T-helper 17 cell (primary cell): Measurements from ENCODE around the gene DUSP6. TPM values are rescaled to one million over a fixed set of nuclear protein-coding genes. Genes with fewer than 3 reads are reported as not detected.
A peak's percentile ranks its signal among the peaks of the same experiment; 100 is the strongest.

Experiments used
- ATAC-seq: fragments of 150-1000 bp; cut with Tn5 transposase; 2 replicates; pipeline ENCODE4 v1.10.0; 2021; ENCODE audit warnings: mild to moderate bottlenecking, moderate library complexity
- DNase-seq, 3 donors: peaks; one replicate each; pipeline versions ENCODE4 v3.0.0 to v3.0.0-alpha.2; 2020 to 2021
- H3K9me3 ChIP-seq: one replicate; pipeline ENCODE4 v1.7.0; 2013; ENCODE audit warnings: low read length, mild to moderate bottlenecking; ENCODE audit not compliant: control insufficient read depth, poor library complexity, severe bottlenecking
- H3K27ac Mint-ChIP-seq: one replicate; pipeline ENCODE4 v1.8.0; 2022; ENCODE audit warnings: mild to moderate bottlenecking, moderate library complexity, mixed read lengths
- H3K27me3 Mint-ChIP-seq: one replicate; pipeline ENCODE4 v1.8.0; 2022; ENCODE audit warnings: mixed read lengths
- H3K36me3 Mint-ChIP-seq: one replicate; pipeline ENCODE4 v1.8.0; 2022; ENCODE audit warnings: low read depth, mixed read lengths
- H3K4me1 Mint-ChIP-seq: one replicate; pipeline ENCODE4 v1.8.0; 2022; ENCODE audit warnings: mild to moderate bottlenecking, mixed read lengths
- H3K4me3 Mint-ChIP-seq: one replicate; pipeline ENCODE4 v1.8.0; 2022; ENCODE audit warnings: mild to moderate bottlenecking, moderate library complexity, mixed read lengths
- total RNA-seq, 4 donors: library from RNA in 2 of 4; stranded (reverse) in 2 of 4; gene quantifications; one replicate each; pipeline ENCODE4 v1.2.3 and lab custom pipeline; 2022 to 2026

The DUSP6 gene
- total RNA-seq, 2 donors from 2014 or later = 15.5 to 37.7 TPM

- DNase-seq (no peak), ATAC-seq (no peak)
- no peaks in the 10 kb centered on the region for H3K27me3 Mint-ChIP-seq
- peaks cover 2% of the 10 kb centered on the region for H3K4me1 Mint-ChIP-seq
- no peaks in the 10 kb centered on the region for H3K9me3 ChIP-seq
- H3K27ac Mint-ChIP-seq = no peak overlapping the region
- no peaks in the 10 kb centered on the region for H3K36me3 Mint-ChIP-seq
- H3K4me3 Mint-ChIP-seq = no peak overlapping the region
Measured at GRCh38 chr12:89368391-89368790, 16.1 kb upstream of the DUSP6 start.

DNA sequence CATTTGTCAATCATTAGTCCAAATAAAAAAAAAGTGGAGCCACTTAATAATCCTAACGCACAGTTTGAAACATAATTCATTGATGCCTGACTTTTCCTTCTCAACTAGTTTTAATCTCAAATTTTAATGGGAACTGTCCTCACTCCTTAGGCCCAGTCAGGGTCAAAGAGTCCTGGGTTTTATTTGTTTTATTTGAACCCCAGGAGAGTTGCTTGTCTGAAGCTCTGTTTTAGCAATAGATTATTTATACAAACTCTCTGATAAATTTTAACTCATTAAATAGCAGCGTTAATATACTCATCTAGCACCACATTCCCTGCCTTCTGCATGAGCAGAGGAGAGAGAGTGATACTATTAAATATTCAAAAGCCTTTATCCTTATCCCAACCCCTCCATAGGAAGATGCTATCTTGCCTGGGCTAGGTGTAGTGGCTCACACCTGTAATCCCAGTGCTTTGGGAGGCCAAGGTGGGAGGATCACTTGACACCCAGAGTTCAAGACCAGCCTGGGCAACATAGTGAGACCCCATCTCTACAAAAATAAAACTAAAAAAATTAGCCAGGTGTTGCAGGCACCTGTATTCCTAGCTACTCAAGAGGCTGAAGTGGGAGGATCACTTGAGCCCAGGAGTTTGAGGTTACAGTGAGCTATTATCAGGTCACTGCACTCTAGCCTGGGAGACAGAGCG is 14.5 kb upstream of the DUSP6 start:
- Mint-ChIP-seq H3K36me3 (no peaks in the 10 kb centered on the region), H3K4me3 (no peak overlapping the region), H3K4me1 (no peaks in the 10 kb centered on the region), H3K27me3 (no peaks in the 10 kb centered on the region), H3K27ac (no peak overlapping the region)
- H3K9me3 ChIP-seq = no peaks in the 10 kb centered on the region
- ATAC-seq = no peak
- DNase-seq = no peak

DNA sequence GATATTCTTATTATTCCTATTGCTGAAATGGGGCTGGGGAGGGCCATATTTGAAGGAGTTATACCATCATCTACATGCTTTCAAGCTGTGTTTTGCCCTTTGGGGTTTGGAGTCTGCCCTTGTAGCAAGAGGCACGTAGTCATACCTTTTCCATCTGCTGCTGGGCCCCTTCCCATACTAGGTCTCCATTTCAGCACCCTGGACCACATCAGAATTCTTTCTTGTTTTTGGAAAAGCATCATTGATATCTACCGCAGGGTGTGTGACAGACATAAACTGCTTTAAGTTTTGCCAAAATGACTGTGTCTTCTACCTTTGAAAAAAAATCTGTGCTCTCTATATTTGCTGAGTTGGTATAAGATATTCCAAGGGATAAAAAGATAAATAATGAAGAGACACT is 12.3 kb upstream of the DUSP6 start:
- DNase-seq (no peak), ATAC-seq (no peak)
- Mint-ChIP-seq H3K4me1 (no peaks in the 10 kb centered on the region), H3K36me3 (no peaks in the 10 kb centered on the region), H3K27me3 (no peaks in the 10 kb centered on the region), H3K4me3 (no peak overlapping the region), H3K27ac (no peak overlapping the region)
- no peaks in the 10 kb centered on the region for H3K9me3 ChIP-seq

DNA sequence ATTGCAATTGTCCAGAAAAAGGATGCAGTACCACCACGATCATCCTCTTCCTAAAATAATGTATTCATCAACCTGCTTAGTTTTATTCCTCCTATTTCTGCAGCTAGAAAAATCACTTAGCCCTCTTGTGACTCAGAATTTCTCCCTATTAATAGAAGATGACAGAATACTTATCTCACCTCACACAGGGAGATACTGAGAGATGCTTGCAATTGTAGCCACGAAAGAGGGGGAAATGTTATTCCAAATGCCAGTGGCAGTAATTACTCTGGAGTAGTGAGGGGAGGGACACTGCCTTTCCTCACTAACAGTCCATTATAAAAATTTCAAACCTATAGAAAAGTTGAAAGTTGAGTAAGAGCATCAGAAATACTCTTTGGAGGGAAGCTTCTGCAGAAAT is 11.8 kb upstream of the DUSP6 start:
- Mint-ChIP-seq H3K4me3 (no peak overlapping the region), H3K27ac (no peak overlapping the region), H3K4me1 (no peaks in the 10 kb centered on the region), H3K36me3 (no peaks in the 10 kb centered on the region), H3K27me3 (peaks cover 3% of the 10 kb centered on the region)
- no peak for DNase-seq
- ATAC-seq = no peak
- no peaks in the 10 kb centered on the region for H3K9me3 ChIP-seq

DNA sequence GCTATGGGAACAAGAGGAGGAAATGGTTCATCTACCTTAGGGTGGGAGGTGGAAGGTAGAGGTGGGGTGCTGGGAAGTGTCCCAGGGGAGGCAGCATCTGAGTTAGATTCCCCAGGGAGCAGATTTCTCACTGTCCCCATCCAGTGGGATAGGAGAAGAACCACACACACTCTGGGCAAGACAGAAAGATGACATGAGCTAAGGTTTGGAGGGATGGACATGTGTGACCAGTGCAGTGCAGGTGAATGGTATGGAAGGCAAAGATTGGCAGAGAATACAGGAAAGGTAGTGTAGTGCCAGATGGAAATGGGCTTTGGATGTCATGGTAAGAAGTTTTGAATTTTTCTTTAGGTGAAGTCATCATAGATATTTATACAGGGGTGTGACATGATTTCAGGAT is 11.3 kb upstream of the DUSP6 start:
- Mint-ChIP-seq H3K4me1 (no peaks in the 10 kb centered on the region), H3K36me3 (no peaks in the 10 kb centered on the region), H3K27ac (no peak overlapping the region), H3K4me3 (no peak overlapping the region), H3K27me3 (peaks cover 4% of the 10 kb centered on the region)
- no peak for DNase-seq
- ATAC-seq = no peak
- H3K9me3 ChIP-seq = no peaks in the 10 kb centered on the region

DNA sequence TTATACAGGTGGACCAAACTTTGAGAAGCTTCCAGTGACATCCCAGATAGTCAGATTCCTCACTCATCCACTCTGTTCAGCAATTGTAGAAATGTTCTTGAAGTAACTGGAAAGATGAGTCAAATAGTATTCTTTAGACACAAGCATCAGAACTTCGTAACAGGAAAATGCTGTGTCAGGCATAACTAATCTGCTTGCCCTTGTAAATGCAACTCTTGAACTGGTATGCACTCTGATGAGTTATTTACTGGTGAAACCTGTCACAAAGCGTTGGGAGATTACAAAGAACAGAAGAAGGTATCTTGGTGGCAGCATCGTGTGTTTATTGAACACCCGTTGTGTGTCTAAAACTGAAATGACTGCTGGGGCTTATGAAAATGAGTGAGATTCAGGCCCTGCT is 10.8 kb upstream of the DUSP6 start:
- H3K27ac Mint-ChIP-seq = no peak overlapping the region
- H3K9me3 ChIP-seq = no peaks in the 10 kb centered on the region
- peaks cover 4% of the 10 kb centered on the region for H3K27me3 Mint-ChIP-seq
- no peaks in the 10 kb centered on the region for H3K4me1 Mint-ChIP-seq
- H3K4me3 Mint-ChIP-seq = no peak overlapping the region
- ATAC-seq = no peak
- no peaks in the 10 kb centered on the region for H3K36me3 Mint-ChIP-seq
- no peak for DNase-seq

- no peak overlapping the region for H3K27ac Mint-ChIP-seq
- no peaks in the 10 kb centered on the region for H3K36me3 Mint-ChIP-seq
- ATAC-seq (no peak), DNase-seq (no peak)
- no peaks in the 10 kb centered on the region for H3K9me3 ChIP-seq
- H3K4me1 Mint-ChIP-seq = peaks cover 3% of the 10 kb centered on the region
- peaks cover 4% of the 10 kb centered on the region for H3K27me3 Mint-ChIP-seq
- no peak overlapping the region for H3K4me3 Mint-ChIP-seq
Measured at GRCh38 chr12:89359615-89360014, 7.3 kb upstream of the DUSP6 start.

- H3K9me3 ChIP-seq = no peaks in the 10 kb centered on the region
- H3K36me3 Mint-ChIP-seq = no peaks in the 10 kb centered on the region
- H3K4me1 Mint-ChIP-seq = peaks cover 7% of the 10 kb centered on the region
- H3K27me3 Mint-ChIP-seq = peaks cover 4% of the 10 kb centered on the region
- DNase-seq (no peak), ATAC-seq (no peak)
- H3K27ac Mint-ChIP-seq = no peak overlapping the region
- H3K4me3 Mint-ChIP-seq = no peak overlapping the region
Measured at GRCh38 chr12:89358805-89359204, 6.5 kb upstream of the DUSP6 start.

- no peaks in the 10 kb centered on the region for H3K9me3 ChIP-seq
- ATAC-seq (no peak), DNase-seq (no peak)
- Mint-ChIP-seq H3K27me3 (peaks cover 4% of the 10 kb centered on the region), H3K36me3 (no peaks in the 10 kb centered on the region), H3K27ac (no peak overlapping the region), H3K4me1 (peaks cover 11% of the 10 kb centered on the region), H3K4me3 (no peak overlapping the region)
Measured at GRCh38 chr12:89357297-89357730, 5.0 kb upstream of the DUSP6 start.

GRCh38 chr12:89356069-89356665 is 3.9 kb upstream of the DUSP6 start:
- no peaks in the 10 kb centered on the region for H3K9me3 ChIP-seq
- ATAC-seq = no peak
- no peak overlapping the region for H3K27ac Mint-ChIP-seq
- no peak overlapping the region for H3K4me3 Mint-ChIP-seq
- H3K27me3 Mint-ChIP-seq = peaks cover 4% of the 10 kb centered on the region
- no peak for DNase-seq
- H3K4me1 Mint-ChIP-seq = peaks cover 19% of the 10 kb centered on the region
- H3K36me3 Mint-ChIP-seq = no peaks in the 10 kb centered on the region

DNA sequence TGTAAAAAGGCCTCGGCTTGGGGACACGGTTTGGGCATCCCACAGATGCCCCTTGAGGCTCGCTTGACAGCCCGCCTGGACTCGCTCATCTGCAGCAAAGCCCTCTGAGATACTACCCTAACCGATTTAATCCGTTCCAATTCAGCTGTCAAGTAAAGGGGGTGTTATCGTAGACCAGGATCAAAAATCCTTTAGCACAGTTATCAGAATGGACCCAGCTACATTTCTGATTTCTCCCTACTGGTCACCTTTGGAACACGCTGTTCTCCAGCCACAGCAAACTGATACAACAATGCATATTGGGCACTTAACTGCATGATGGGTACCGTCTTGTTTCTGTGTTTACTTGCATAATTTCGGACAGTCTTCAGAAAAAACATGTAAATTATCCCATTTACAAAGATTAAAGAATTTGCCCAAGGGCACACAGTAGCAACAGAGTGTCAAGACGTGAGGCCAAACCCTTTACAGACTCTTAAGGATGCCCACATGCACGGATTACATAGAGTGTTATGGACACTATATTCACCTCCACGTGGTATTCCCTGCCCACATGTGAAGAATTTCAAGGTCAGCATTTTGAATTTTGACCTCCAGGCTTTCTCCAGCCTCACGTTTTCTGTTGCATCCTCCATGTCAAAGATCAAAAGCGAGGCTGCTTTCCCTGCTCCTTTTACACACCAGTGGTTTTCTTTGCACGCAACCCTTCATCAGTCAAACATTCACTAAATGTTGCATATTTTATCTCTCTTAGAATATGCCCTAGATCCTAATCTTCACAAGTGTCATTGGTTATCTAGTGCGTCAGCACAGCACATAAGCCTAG is 3.2 kb upstream of the DUSP6 start:
- H3K27ac Mint-ChIP-seq = no peak overlapping the region
- H3K4me3 Mint-ChIP-seq = peak overlapping the region; percentile 84
- H3K9me3 ChIP-seq = no peaks in the 10 kb centered on the region
- H3K4me1 Mint-ChIP-seq = peaks cover 25% of the 10 kb centered on the region
- H3K36me3 Mint-ChIP-seq = no peaks in the 10 kb centered on the region
- DNase-seq = no peak
- no peak for ATAC-seq
- H3K27me3 Mint-ChIP-seq = peaks cover 4% of the 10 kb centered on the region

DNA sequence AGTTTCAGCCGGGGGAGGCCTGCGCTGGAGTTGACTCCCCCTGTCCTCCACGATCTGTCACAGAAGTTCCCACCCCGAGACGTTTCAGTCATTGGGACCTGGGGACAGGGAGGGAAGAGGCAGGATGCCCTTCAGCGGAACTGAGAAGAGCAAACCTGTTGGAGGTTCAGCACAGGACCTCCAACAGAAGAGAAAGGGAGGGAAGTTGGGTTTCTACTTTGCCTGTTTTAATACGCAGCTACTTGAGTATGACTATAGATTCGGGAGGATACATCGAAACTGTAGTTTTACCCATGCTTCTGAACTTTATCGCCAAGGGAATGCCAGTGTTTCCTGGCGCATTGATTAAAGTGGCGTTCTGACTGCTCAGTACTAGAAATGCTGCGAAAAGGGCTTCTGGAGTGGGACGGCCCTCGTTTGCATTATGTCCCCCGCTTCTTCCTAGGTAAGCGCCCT is 2.3 kb upstream of the DUSP6 start:
- DNase-seq = no peak
- H3K36me3 Mint-ChIP-seq = no peaks in the 10 kb centered on the region
- ATAC-seq = no peak
- H3K27ac Mint-ChIP-seq = peak overlapping the region; percentile 87
- no peaks in the 10 kb centered on the region for H3K9me3 ChIP-seq
- H3K4me1 Mint-ChIP-seq = peaks cover 29% of the 10 kb centered on the region
- H3K27me3 Mint-ChIP-seq = peaks cover 4% of the 10 kb centered on the region
- H3K4me3 Mint-ChIP-seq = peak overlapping the region; percentile 84

GRCh38 chr12:89353823-89354611 is 1.7 kb upstream of the DUSP6 start:
- no peaks in the 10 kb centered on the region for H3K36me3 Mint-ChIP-seq
- peaks cover 29% of the 10 kb centered on the region for H3K4me1 Mint-ChIP-seq
- H3K27me3 Mint-ChIP-seq = peaks cover under 1% of the 10 kb centered on the region
- peak overlapping the region; percentile 84 for H3K4me3 Mint-ChIP-seq
- peak overlapping the region; percentile 87 for H3K27ac Mint-ChIP-seq
- no peaks in the 10 kb centered on the region for H3K9me3 ChIP-seq
- DNase-seq (peak; percentile 40 to 49 (median 45)), ATAC-seq (peak; percentile 27)
